IMR-90 (cell line): ENCODE results near the gene ZNF185. TPM values are rescaled to one million over a fixed set of nuclear protein-coding genes. Genes with fewer than 3 reads are reported as not detected.

Experiments used
- ATAC-seq: fragments of 200-7000 bp; cut with Tn5 transposase; 2 replicates; pipeline ENCODE4 v1.9.1; 2020; ENCODE audit warnings: low read depth, mild to moderate bottlenecking, moderate library complexity
- BruUV-seq: library from RNA; stranded (reverse); fragments of 400-500 nt; replicated peaks from 2 replicates; lab custom pipeline; 2021; lab: Mats Ljungman, UMichigan
- CTCF ChIA-PET: fragments of 300-600 bp; formaldehyde crosslinking; extraction: SDS; loops from one replicate; lab custom pipeline; 2021; ENCODE audit warnings: antibody characterized with exemption; lab: Yijun Ruan, JAX
- POLR2A ChIA-PET: fragments of 300-600 bp; sonication (Branson Sonifier 250); formaldehyde crosslinking; loops from one replicate; lab custom pipeline; 2022; ENCODE audit warnings: antibody characterized with exemption; ENCODE audit not compliant: unreplicated experiment; lab: Charles Lee
- DNase-seq: peaks from one replicate; pipeline ENCODE4 v3.0.0; 2013
- H2AFZ ChIP-seq: replicated peaks from 2 replicates; pipeline ENCODE3; 2013; ENCODE audit warnings: low read length, mild to moderate bottlenecking; ENCODE audit not compliant: poor library complexity
- H2AK5ac ChIP-seq: 2 replicates; pipeline ENCODE4 v1.6.1; 2013; ENCODE audit warnings: low read depth, low read length, inconsistent platforms
- H2AK9ac ChIP-seq: replicated peaks from 2 replicates; pipeline ENCODE3; 2013; ENCODE audit warnings: mild to moderate bottlenecking, low read depth, low read length, moderate library complexity; ENCODE audit not compliant: poor library complexity
- H2BK120ac ChIP-seq: 2 replicates; pipeline ENCODE4 v1.6.1; 2013; ENCODE audit warnings: low read depth, low read length, inconsistent platforms
- H2BK15ac ChIP-seq: 3 replicates; pipeline ENCODE4 v1.6.1; 2013; ENCODE audit warnings: low read depth, low read length, inconsistent platforms
- H2BK20ac ChIP-seq: 2 replicates; pipeline ENCODE4 v1.6.1; 2013; ENCODE audit warnings: low read depth, mild to moderate bottlenecking, inconsistent platforms, low read length, moderate library complexity
- H2BK5ac ChIP-seq: 2 replicates; pipeline ENCODE4 v1.6.1; 2013; ENCODE audit warnings: mild to moderate bottlenecking, low read depth, low read length, inconsistent platforms; ENCODE audit not compliant: poor library complexity, severe bottlenecking
- H3K14ac ChIP-seq: replicated peaks from 2 replicates; pipeline ENCODE4 v1.6.1; 2013; ENCODE audit warnings: low read depth, low read length, inconsistent platforms
- H3K18ac ChIP-seq: 2 replicates; pipeline ENCODE4 v1.6.1; 2013; ENCODE audit warnings: low read depth, low read length, control low read depth
- H3K23ac ChIP-seq: 2 replicates; pipeline ENCODE4 v1.6.1; 2013; ENCODE audit warnings: low read depth, low read length, inconsistent platforms
- H3K27ac ChIP-seq: 2 replicates; pipeline ENCODE4 v1.5.1; 2013; ENCODE audit warnings: mild to moderate bottlenecking, control low read depth, low read length; ENCODE audit not compliant: insufficient read depth
- H3K27me3 ChIP-seq: 2 replicates; pipeline ENCODE4 v1.6.1; 2013; ENCODE audit warnings: low read length; ENCODE audit not compliant: control insufficient read depth, insufficient read depth
- H3K36me3 ChIP-seq: 2 replicates; pipeline ENCODE4 v1.6.1; 2013; ENCODE audit warnings: low read length, mixed read lengths; ENCODE audit not compliant: control insufficient read depth, insufficient read depth
- H3K4ac ChIP-seq: 2 replicates; pipeline ENCODE4 v1.6.1; 2013; ENCODE audit warnings: low read depth, low read length, inconsistent platforms
- H3K4me1 ChIP-seq: 2 replicates; pipeline ENCODE4 v1.6.1; 2013; ENCODE audit warnings: low read length, mixed read lengths; ENCODE audit not compliant: control insufficient read depth, insufficient read depth
- H3K4me2 ChIP-seq: 2 replicates; pipeline ENCODE4 v1.6.1; 2013; ENCODE audit warnings: low read depth, mild to moderate bottlenecking, control low read depth, low read length, moderate library complexity
- H3K4me3 ChIP-seq: 2 replicates; pipeline ENCODE4 v1.5.1; 2013; ENCODE audit warnings: low read depth, mild to moderate bottlenecking, control low read depth, low read length, moderate library complexity; ENCODE audit not compliant: insufficient read depth
- H3K56ac ChIP-seq: 2 replicates; pipeline ENCODE4 v1.6.1; 2013; ENCODE audit warnings: low read length, inconsistent platforms; ENCODE audit not compliant: insufficient read depth; ENCODE audit errors: extremely low read depth
- H3K79me1 ChIP-seq, 2 experiments: 2 replicates each; pipeline ENCODE4 v1.6.1; 2013; ENCODE audit warnings: low read length in 2 of 2, inconsistent platforms in 1 of 2, low read depth in 1 of 2
- H3K9ac ChIP-seq: 2 replicates; pipeline ENCODE4 v1.6.1; 2013; ENCODE audit warnings: low read depth, low read length, control low read depth
- H3K9me1 ChIP-seq: 2 replicates; pipeline ENCODE4 v1.6.1; 2013; ENCODE audit warnings: low read length, inconsistent platforms; ENCODE audit not compliant: insufficient read depth
- H3K9me3 ChIP-seq: 2 replicates; pipeline ENCODE4 v1.6.1; 2013; ENCODE audit warnings: low read length; ENCODE audit not compliant: control insufficient read depth, insufficient read depth
- H4K20me1 ChIP-seq: 2 replicates; pipeline ENCODE4 v1.6.1; 2013; ENCODE audit warnings: low read length, inconsistent platforms; ENCODE audit not compliant: insufficient read depth
- H4K5ac ChIP-seq: 2 replicates; pipeline ENCODE4 v1.6.1; 2013; ENCODE audit warnings: mild to moderate bottlenecking, low read depth, low read length, control low read depth
- H4K8ac ChIP-seq, 2 experiments: 2 replicates each; pipeline ENCODE4 v1.6.1; 2013; ENCODE audit warnings: low read depth in 2 of 2, low read length in 2 of 2, control low read depth in 1 of 2, inconsistent platforms in 1 of 2
- H4K91ac ChIP-seq: 2 replicates; pipeline ENCODE4 v1.6.1; 2013; ENCODE audit warnings: low read depth, low read length, inconsistent platforms; ENCODE audit not compliant: insufficient read depth
- MAFK ChIP-seq: IDR thresholded peaks from 2 replicates; pipeline ENCODE4 v1.6.1; 2012; ENCODE audit warnings: low read depth, low read length, improper control_type of control experiment
- WGBS, 2 experiments: methylation state at CpG; one replicate each; pipeline versions ENCODE4 v1.1.5 to v1.1.7; 2013; ENCODE audit warnings: missing lambda C conversion rate in 2 of 2; ENCODE audit not compliant: insufficient read length in 1 of 2; ENCODE audit errors: extremely low coverage in 2 of 2; 5-methylcytosine and 5-hydroxymethylcytosine counted together
- dilution Hi-C: fragments of 300-500 bp; cut with HindIII; formaldehyde crosslinking; loops from one replicate; pipeline ENCODE4 v1.14.3; 2018; ENCODE audit warnings: low sequenced_read_pairs; ENCODE audit not compliant: unreplicated experiment
- in situ Hi-C: fragments of 300-500 bp; cut with MboI; formaldehyde crosslinking; loops from 3 replicates; pipeline ENCODE4 v1.14.3; 2019; ENCODE audit warnings: low sequenced_read_pairs, inconsistent platforms, mixed read lengths
- intact Hi-C: fragments of 100-400 bp; cut with micrococcal nuclease; formaldehyde crosslinking; loops from 2 replicates; pipeline ENCODE4 v1.10.0; 2022
- polyA plus RNA-seq, 3 experiments: library from polyadenylated mRNA; depleted of rRNA; stranded (reverse); fragments of >200 nt; gene quantifications; 2 replicates each; pipeline ENCODE4 v1.2.3, GENCODE V29; 2012; ENCODE audit warnings: low replicate concordance in 1 of 3
- total RNA-seq: library from RNA; depleted of rRNA; stranded (reverse); fragments of >200 nt; gene quantifications from 2 replicates; pipeline ENCODE4 v1.2.3, GENCODE V29; 2012

Gene ZNF185
- total and polyA plus RNA-seq, 2 of the 4 experiments (the other 2 are of a cell fraction): 3.2 to 6.3 TPM

DNA sequence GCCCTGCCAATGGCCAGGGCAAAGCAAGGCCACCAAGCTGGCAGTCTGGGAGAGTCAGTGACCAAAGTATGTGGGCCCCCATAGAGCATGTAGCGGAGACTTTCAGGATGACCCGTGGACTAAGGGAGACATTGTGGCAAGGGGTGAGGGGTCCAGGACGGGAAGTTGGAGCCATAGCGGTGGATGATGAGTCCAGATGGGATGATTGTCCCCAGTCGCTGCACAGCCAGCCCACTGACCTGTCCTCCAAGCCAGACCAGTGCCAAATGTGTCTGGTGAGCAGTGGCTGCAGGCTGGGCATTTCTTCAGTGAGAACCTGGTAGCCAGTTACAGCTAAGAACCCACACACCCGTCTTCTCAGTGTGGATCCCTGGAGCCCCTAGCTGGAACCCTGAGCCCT is 34.3 kb downstream of the ZNF185 start:
- H3K9ac ChIP-seq: no peak overlapping the region
- no peak overlapping the region for H3K4me2 ChIP-seq
- H2AFZ ChIP-seq: no peak overlapping the region
- DNase-seq (no peak), ATAC-seq (no peak)
- no peak overlapping the region for H2BK5ac ChIP-seq
- H2BK15ac ChIP-seq: no peak overlapping the region
- H3K23ac ChIP-seq: no peak overlapping the region
- H2AK5ac ChIP-seq: no peak overlapping the region
- H3K9me1 ChIP-seq: no peaks in the 10 kb centered on the region
- H3K14ac ChIP-seq: no peak overlapping the region
- peaks cover 5% of the 10 kb centered on the region; the same call in 1 of the 2 replicates for H3K27me3 ChIP-seq
- 49% methylated on average over 3 of the region's 6 CpGs; no CpG with 5 or more reads in 1 of the 2 experiments for WGBS, 2 experiments
- TF ChIP-seq MAFK: no peak
- CTCF ChIA-PET: no interaction called here
- no peak overlapping the region for H4K8ac ChIP-seq
- H3K4me1 ChIP-seq: no peaks in the 10 kb centered on the region
- H3K27ac ChIP-seq: no peak overlapping the region
- dilution Hi-C loops (no loop called here), intact Hi-C loops (no loop called here), in situ Hi-C loops (no loop called here)
- H2AK9ac ChIP-seq: no peak overlapping the region
- POLR2A ChIA-PET: no interaction called here
- H4K20me1 ChIP-seq: no peaks in the 10 kb centered on the region
- H3K4me3 ChIP-seq: no peak overlapping the region
- H4K91ac ChIP-seq: no peak overlapping the region
- H3K4ac ChIP-seq: no peak overlapping the region
- no peaks in the 10 kb centered on the region for H3K79me1 ChIP-seq
- H3K9me3 ChIP-seq: no peaks in the 10 kb centered on the region; the same call in 1 of the 2 replicates
- H2BK20ac ChIP-seq: no peak overlapping the region
- no peak overlapping the region for H2BK120ac ChIP-seq
- no peaks in the 10 kb centered on the region for H3K36me3 ChIP-seq
- H3K18ac ChIP-seq: no peak overlapping the region
- no peak overlapping the region for H4K5ac ChIP-seq
- BruUV-seq: no TSS peak
- no peak overlapping the region for H3K56ac ChIP-seq
